ENCODE results near the gene RIMBP3C. TPM values are rescaled to one million over a fixed set of nuclear protein-coding genes. Genes with fewer than 3 reads are reported as not detected.
"Not testable (repeated sequence)": the region's sequence is repeated elsewhere in the genome, so short reads cannot be mapped to it uniquely, and the experiment has no call there.

RIMBP3C gene, protein sequence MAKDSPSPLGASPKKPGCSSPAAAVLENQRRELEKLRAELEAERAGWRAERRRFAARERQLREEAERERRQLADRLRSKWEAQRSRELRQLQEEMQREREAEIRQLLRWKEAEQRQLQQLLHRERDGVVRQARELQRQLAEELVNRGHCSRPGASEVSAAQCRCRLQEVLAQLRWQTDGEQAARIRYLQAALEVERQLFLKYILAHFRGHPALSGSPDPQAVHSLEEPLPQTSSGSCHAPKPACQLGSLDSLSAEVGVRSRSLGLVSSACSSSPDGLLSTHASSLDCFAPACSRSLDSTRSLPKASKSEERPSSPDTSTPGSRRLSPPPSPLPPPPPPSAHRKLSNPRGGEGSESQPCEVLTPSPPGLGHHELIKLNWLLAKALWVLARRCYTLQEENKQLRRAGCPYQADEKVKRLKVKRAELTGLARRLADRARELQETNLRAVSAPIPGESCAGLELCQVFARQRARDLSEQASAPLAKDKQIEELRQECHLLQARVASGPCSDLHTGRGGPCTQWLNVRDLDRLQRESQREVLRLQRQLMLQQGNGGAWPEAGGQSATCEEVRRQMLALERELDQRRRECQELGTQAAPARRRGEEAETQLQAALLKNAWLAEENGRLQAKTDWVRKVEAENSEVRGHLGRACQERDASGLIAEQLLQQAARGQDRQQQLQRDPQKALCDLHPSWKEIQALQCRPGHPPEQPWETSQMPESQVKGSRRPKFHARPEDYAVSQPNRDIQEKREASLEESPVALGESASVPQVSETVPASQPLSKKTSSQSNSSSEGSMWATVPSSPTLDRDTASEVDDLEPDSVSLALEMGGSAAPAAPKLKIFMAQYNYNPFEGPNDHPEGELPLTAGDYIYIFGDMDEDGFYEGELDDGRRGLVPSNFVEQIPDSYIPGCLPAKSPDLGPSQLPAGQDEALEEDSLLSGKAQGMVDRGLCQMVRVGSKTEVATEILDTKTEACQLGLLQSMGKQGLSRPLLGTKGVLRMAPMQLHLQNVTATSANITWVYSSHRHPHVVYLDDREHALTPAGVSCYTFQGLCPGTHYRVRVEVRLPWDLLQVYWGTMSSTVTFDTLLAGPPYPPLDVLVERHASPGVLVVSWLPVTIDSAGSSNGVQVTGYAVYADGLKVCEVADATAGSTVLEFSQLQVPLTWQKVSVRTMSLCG (N-terminal part only)
- 0.29 TPM for polyA plus RNA-seq

DNA sequence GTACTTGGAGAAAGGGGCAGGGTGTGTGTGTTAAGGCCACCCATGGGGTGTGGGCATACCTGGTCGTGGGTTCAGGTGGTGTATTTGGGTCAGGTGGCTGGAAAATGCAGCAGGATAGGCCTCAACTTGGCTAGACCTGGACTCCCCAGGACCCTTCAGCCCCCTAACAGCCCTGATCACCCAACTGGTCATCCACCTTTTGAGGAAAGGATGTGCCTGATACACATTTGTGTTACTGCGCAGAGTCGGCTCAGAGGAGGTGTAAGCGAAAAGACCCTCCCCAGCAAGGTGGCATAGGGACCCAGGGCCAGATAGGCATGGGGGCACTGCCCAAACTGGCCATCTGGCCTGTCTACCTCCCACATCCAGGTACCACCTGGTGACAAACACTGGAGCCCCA is at the start of gene RIMBP3C:
TSS of gene RIMBP3C (minus strand) at position 101 of the 400 bp plus-strand sequence. CDS start 485 bp downstream, outside the sequence.
- not testable (repeated sequence) for H3K27ac Mint-ChIP-seq, H3K4me1 Mint-ChIP-seq, H3K27me3 Mint-ChIP-seq, H3K9me3 Mint-ChIP-seq, H3K36me3 Mint-ChIP-seq, H3K4me3 Mint-ChIP-seq

DNA sequence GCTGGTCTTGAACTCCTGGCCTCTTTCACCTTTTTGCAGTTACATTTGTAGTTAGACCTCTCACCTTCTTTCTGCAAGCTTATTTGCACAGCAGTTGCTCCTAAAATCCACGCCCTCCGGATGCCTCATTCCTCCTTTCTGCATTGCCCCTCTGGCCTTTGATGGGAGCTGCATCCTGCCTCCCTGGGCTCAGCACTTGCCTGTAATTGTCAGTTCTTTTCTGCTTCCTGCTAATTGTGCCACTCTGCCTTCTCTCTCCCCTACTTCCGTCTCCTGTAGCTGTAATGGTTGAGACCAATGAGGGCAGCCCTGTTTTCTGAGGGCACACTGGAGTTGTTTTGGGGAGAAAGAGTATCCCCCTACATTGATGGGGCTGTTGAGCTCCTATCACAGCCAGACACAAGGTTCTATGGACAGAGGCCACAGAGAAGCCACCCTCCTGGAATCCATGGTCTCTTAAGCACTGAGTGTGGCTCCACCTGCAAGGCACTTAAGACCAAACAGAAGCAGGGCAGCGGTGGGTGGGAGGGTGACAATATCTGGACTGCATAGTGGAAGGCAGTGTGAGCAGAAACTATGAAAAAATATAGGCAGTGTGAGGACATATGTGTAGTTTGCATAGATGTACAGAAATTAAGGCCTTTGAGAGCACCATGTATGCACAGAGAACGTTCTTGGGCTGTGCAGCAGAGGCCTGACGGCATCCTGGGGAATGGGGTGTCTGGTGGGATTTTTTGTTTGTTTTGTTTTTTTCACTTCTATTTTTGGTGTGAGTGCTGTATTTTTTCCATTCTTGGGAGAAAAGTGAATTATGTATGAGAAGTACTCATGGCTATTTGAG is 48.0 kb upstream of the RIMBP3C start:
- Mint-ChIP-seq H3K36me3 (peaks cover 2% of the 10 kb centered on the region), H3K27me3 (no peaks in the 10 kb centered on the region), H3K27ac (peak overlapping the region; percentile 48 to 90 (median 71)), H3K4me1 (peaks cover 10 to 21% (median 20%) of the 10 kb centered on the region in 3 donors), H3K4me3 (peak overlapping the region in 2 of 4 donors; percentile 28 to 80), H3K9me3 (no peaks in the 10 kb centered on the region)

DNA sequence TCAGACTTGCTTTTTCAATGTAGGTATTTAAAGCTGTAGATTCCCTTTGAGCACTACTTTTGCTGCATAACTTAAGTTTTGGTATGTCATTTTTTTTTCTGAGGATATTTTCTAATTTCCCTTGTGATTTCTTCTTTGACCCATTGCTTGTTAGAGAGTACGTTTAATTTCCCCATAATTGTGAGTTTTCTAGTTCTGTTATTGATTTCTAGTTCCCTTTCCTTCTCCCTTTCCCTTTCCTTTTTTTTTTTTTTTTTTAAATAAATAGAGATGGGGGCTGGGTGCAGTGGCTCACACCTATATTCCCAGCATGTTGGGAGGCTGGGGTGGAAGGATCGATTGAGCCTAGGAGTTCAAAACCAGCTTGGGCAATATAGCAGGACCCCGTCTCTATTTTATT is 47.0 kb upstream of the RIMBP3C start:
- peaks cover 18 to 23% (median 21%) of the 10 kb centered on the region in 3 donors for H3K4me1 Mint-ChIP-seq
- no peak overlapping the region for H3K4me3 Mint-ChIP-seq
- H3K9me3 Mint-ChIP-seq: no peaks in the 10 kb centered on the region
- H3K27ac Mint-ChIP-seq: peak overlapping the region in 1 of 3 donors; percentile 39
- no peaks in the 10 kb centered on the region for H3K27me3 Mint-ChIP-seq
- peaks cover 2% of the 10 kb centered on the region for H3K36me3 Mint-ChIP-seq

DNA sequence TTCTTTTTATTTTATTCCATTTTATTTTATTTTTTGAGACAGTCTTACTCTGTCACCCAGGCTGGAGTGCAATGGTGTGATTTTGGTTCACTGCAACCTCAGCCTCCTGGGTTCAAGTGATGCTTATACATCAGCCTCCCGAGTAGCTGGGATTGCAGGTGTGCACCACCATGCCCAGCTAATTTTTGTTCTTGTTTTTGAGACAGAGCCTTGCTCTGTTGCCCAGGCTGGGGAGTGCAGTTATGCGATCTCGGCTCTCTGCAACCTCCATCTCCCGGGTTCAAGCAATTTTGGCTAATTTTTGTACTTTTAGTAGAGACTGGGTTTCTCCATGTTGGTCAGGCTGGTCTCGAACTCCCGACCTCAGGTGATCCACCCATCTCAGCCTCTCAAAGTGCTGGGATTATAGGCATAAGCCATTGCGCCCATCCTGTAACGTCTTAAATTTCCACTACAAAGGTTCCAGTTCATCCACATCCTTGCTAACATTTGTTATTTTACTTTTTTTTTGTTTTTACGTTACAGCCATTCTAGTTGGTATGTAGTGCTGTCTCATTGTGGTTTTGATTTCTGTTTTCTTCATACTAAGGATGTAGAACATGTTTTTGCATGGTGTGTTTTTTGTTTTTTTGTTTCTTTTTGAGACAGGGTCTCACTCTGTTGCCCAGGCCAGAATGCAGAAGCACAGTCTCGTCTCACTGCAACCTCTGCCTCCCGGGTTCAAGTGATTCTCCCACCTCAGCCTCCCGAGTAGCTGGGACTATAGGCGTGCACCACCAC is 45.3 kb upstream of the RIMBP3C start:
- not testable (repeated sequence) for H3K4me3 Mint-ChIP-seq, H3K27me3 Mint-ChIP-seq, H3K9me3 Mint-ChIP-seq, H3K36me3 Mint-ChIP-seq, H3K27ac Mint-ChIP-seq
- H3K4me1 Mint-ChIP-seq: peaks cover 14 to 22% (median 20%) of the 10 kb centered on the region in 3 donors

DNA sequence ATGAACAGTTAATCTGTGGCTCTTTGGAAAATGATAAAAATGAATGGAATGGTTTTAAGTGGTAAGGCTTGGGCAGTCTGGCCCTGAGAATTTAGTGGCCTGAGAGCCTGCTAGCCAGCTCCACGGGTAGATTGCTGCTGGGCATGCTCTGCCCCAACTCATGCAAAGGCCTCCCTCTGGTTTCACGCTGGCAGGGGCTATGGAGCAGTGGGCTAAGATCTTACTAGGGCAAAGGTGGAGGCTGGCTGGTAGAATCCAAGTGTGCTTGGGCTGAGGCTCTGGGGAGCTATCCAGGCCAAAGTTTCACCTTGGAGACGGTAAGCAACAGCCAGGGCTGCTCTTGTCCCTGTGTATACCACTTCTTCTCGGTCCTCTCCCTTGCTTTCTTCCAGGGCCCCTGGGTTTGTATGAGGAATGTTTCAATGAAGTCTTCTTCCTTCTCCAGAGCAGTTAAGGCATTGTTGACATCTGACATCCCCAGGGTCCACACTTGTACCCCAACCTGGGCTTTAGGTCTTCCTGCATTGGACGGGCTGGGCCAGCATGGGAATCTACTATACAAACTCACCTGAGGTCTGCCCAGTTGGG is 43.7 kb upstream of the RIMBP3C start:
- H3K27me3 Mint-ChIP-seq: no peaks in the 10 kb centered on the region
- H3K4me3 Mint-ChIP-seq: no peak overlapping the region
- peaks cover 3% of the 10 kb centered on the region for H3K36me3 Mint-ChIP-seq
- no peak overlapping the region for H3K27ac Mint-ChIP-seq
- H3K9me3 Mint-ChIP-seq: no peaks in the 10 kb centered on the region
- H3K4me1 Mint-ChIP-seq: peaks cover 25 to 32% (median 29%) of the 10 kb centered on the region in 3 donors

DNA sequence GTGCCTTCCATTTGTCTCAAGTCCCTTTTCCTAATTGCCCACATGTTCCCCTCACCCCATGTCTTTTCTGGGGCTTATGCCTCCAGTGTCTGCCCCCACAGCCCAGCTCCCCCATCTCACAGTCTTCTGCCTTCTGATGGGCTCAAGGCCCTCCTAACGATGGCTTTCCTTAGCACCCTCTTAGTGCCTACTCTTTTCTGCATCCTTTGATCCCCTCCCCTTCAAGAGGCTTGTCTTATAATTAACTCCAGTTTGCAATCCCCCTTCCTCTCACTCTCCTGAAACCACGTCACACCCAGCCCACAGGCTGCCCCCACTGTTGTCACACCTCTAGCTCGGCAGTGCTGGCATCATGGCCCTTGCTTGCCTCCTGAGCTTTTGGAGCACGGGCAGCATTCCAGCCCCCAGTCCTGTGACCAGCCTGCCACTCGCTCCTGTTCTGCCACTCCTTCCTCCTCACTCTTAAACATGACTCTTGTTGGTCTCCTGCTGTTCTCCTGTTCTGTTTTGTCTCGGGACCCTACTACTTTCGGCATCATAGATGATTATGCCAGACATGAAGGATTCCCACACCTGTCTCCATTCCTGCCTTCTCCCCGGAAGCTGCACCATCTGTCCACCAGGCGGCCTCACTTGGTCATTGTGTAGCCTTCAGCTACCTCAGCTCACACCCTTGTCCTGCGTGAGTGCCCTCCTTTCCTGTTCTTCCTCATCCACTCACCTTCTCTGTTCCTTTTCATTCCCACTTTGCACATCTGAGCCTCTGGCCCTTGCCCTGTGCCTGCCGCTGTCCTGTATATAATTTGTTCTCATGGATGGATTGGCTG is 42.4 kb upstream of the RIMBP3C start:
- H3K4me3 Mint-ChIP-seq: no peak overlapping the region
- peak overlapping the region in 1 of 3 donors; percentile 71 for H3K27ac Mint-ChIP-seq
- H3K9me3 Mint-ChIP-seq: no peaks in the 10 kb centered on the region
- no peaks in the 10 kb centered on the region for H3K27me3 Mint-ChIP-seq
- peaks cover 1% of the 10 kb centered on the region for H3K36me3 Mint-ChIP-seq
- H3K4me1 Mint-ChIP-seq: peaks cover 28 to 34% (median 30%) of the 10 kb centered on the region in 3 donors

DNA sequence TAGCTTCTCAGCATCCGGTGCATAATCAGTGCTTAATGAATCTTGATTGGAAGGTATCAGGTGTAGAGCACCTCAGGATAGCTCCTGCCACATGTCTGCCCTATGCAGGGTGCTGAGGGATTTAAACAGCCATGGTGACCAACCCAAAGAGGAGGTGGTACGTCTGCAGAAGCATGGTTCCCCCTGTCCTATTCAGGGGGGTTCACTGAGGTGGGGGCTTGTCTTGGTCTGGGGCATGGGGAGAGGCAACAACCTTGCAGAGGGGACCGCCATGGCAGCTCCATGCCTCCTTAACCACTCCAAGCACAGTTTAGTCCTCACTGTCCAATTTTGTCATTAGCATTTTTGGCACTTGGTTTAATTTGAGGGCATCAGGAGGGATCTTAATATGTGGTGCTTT is 41.2 kb upstream of the RIMBP3C start:
- Mint-ChIP-seq H3K36me3 (peaks cover 1% of the 10 kb centered on the region), H3K27me3 (no peaks in the 10 kb centered on the region), H3K4me1 (peaks cover 34 to 39% (median 36%) of the 10 kb centered on the region in 3 donors), H3K27ac (no peak overlapping the region), H3K9me3 (no peaks in the 10 kb centered on the region), H3K4me3 (peak overlapping the region in 1 of 4 donors; percentile 63)

DNA sequence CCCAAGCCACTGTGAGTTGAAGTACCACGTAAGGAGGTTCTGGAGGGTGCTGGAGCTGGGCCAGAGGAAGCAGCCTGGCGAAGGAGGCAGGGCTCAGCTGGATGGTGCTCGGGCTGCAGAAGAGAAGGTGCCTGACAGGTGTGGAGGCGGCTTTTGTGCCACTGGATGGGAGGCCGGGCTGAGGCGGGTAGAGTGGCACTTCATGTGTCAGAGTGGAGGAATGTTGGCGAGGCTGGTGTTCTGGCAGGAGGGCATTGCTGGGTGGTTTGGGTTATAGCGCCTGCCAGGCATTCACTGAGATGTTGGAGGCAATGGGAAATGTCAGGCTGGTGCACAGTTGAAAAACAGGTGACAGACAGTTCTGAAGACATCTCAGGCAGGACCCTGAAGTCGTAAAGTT is 40.4 kb upstream of the RIMBP3C start:
- Mint-ChIP-seq H3K27ac (peak overlapping the region in 1 of 3 donors; percentile 78), H3K9me3 (no peaks in the 10 kb centered on the region), H3K4me3 (peak overlapping the region in 1 of 4 donors; percentile 73), H3K4me1 (peaks cover 37 to 41% (median 39%) of the 10 kb centered on the region in 3 donors), H3K36me3 (peaks cover 1% of the 10 kb centered on the region), H3K27me3 (no peaks in the 10 kb centered on the region)

DNA sequence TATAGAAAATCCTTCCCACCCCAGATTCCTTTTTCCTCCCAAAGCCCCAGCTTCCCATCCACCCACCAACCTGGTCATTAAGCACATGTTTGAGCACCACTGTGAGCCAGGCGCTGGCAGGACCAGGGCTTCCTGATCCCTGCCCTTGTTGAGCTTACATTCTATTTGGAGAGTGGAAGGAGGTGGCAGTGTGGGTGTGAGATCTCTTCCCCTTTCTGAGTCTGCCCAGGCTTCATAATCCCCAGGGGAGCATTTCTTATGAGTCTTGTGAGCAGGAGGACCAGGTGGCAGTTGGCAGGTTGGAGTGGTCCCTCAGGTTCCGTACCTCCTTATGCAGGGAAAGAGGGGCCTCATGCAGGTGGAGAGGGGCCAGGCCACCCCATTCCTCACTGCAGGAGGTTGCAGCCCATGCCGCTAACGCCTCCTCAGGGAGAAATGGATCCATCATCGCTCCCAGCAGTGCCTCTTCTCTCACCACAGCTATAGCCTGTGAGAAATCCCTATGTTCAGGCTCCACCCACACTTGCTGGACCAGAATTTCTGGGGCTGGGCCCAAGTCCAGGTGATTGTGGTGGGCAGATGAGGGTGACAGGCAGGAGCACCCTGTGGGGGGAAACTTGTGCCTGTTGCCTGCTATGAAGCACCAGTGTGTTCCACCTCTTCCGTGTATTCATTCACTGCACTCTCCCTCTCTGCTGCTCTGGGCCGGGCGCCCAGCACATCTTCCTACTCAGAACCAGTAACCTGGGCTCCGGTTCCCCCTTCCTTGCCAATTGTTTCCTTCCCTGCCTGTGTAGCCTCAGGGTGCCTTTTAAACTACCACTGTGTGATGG is 39.8 kb upstream of the RIMBP3C start:
- peaks cover 1% of the 10 kb centered on the region for H3K36me3 Mint-ChIP-seq

DNA sequence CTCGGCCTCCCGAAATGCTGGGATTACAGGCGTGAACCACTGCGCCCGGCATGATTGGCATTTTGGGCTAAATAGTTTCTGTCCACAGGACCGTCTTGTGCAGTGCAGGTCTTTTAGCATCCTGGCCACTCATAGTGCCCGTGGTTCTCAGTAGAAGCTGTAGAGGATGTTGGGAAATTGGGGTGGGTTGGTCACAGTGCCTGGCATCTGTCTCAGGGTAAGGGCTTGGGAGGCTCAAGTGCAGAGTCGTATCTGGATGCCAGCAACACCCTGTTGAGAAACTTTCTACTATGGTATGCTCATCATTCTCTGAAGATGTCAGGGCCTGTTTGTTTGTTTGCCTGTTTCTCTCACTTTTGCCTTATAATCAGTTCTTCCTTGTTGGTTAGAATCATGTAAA is 38.1 kb upstream of the RIMBP3C start:
- H3K4me1 Mint-ChIP-seq: peaks cover 42 to 47% (median 44%) of the 10 kb centered on the region in 3 donors

More for the DNA sequence above, 39.8 kb upstream of the RIMBP3C start:
- Mint-ChIP-seq H3K27ac (peak overlapping the region; percentile 78 to 83 (median 83)), H3K4me1 (peaks cover 37 to 41% (median 39%) of the 10 kb centered on the region in 3 donors), H3K4me3 (peak overlapping the region in 3 of 4 donors; percentile 35 to 74 (median 46)), H3K27me3 (no peaks in the 10 kb centered on the region), H3K9me3 (no peaks in the 10 kb centered on the region)

DNA sequence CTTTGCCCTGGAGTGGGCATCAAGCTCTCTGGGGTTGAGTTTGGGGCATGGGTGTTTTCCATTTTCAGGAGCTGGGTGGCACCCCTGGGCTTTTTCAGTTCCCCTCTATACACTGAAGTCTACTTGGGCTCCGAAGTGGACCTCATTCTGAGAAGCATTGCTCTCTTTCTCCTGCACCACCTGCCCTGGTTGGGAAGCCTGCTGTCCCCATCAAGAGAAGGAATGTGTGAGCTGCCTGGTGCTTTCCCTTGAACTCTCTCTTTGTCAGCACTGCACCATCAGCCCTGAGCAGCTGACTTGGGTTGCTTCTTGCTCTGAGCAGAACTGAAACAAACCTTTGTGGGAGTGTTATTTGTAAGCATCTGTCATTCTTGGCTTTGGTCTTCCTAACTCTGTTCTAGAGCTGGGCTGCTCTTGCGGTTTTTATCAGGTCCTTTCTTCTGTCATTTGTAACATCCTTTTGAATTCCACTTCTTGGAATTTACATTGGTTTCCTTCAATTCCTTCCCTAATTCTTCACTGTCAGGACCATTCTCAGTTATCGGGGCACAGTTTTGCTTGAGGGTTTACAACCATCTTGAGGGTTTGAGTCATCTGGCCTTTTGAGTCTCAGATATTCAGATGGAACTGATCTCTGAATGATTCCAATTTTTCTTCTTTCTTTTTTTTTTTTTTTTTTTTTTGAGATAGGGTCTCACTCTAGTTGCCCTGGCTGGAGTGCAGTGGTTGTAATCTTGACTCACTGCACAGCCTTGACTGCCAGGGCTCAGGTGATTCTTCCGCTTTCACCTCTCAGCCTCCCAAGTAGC is 36.7 kb upstream of the RIMBP3C start:
- Mint-ChIP-seq H3K4me1 (peaks cover 39 to 45% (median 40%) of the 10 kb centered on the region in 3 donors), H3K27me3 (no peaks in the 10 kb centered on the region), H3K27ac (peak overlapping the region; percentile 40 to 94 (median 57)), H3K9me3 (no peaks in the 10 kb centered on the region), H3K4me3 (peak overlapping the region; percentile 2 to 85 (median 67)), H3K36me3 (peaks cover 5% of the 10 kb centered on the region)

More for the DNA sequence above, 38.1 kb upstream of the RIMBP3C start:
- Mint-ChIP-seq H3K4me3 (peak overlapping the region in 1 of 4 donors; percentile 45), H3K9me3 (no peaks in the 10 kb centered on the region), H3K27me3 (no peaks in the 10 kb centered on the region), H3K36me3 (peaks cover 5% of the 10 kb centered on the region), H3K27ac (peak overlapping the region in 2 of 3 donors; percentile 4 to 31)
